T-cell (primary cell): ENCODE results near the gene FLT1. TPM values are rescaled to one million over a fixed set of nuclear protein-coding genes. Genes with fewer than 3 reads are reported as not detected.
A peak's percentile ranks its signal among the peaks of the same experiment; 100 is the strongest.

ENCODE experiments used
- ATAC-seq, 4 experiments: fragments of 200-7000 bp in 3 of 4; fragments of 150-1000 bp in 1 of 4; cut with Tn5 transposase; replicated peaks in 1 of 4; 1 replicate in 3 of 4; 2 replicates in 1 of 4; pipeline ENCODE4 v1.10.0; 2021; ENCODE audit warnings: moderate library complexity in 3 of 4, mild to moderate bottlenecking in 2 of 4, moderate number of reproducible peaks in 1 of 4
- CTCF ChIA-PET, 2 donors: fragments of 300-600 bp; sonication (Branson Sonifier 250); formaldehyde crosslinking; loops; one replicate each; lab custom pipeline; 2022; ENCODE audit warnings: antibody characterized with exemption in 2 of 2; lab: Charles Lee
- POLR2A ChIA-PET, 2 donors: fragments of 300-600 bp; sonication (Branson Sonifier 250); formaldehyde crosslinking; loops; one replicate each; lab custom pipeline; 2022; ENCODE audit warnings: antibody characterized with exemption in 2 of 2; lab: Charles Lee
- DNase-seq, 35 experiments: peaks; one replicate each; pipeline versions ENCODE4 v3.0.0 to v3.0.0-alpha.2; 2013 to 2023
- H3K27ac ChIP-seq: one replicate; pipeline ENCODE4 v1.5.1; 2013; ENCODE audit warnings: low read length
- H3K27me3 ChIP-seq, 2 experiments: replicated peaks in 1 of 2; 1 replicate in 1 of 2; 2 replicates in 1 of 2; pipeline versions ENCODE4 v1.6.1 to v1.7.0; 2013; ENCODE audit warnings: low read length in 1 of 2, mixed read lengths in 1 of 2; ENCODE audit not compliant: control insufficient read depth in 2 of 2, insufficient read depth in 2 of 2; ENCODE audit errors: extremely low read depth in 1 of 2
- H3K36me3 ChIP-seq, 2 donors: 1 replicate in 1 of 2; 2 replicates in 1 of 2; pipeline versions ENCODE4 v1.6.1 to v1.7.0; 2013; ENCODE audit warnings: low read length in 1 of 2; ENCODE audit not compliant: control insufficient read depth in 2 of 2, insufficient read depth in 1 of 2; ENCODE audit errors: extremely low read depth in 1 of 2
- H3K4me1 ChIP-seq, 2 experiments: 1 replicate in 1 of 2; 2 replicates in 1 of 2; pipeline versions ENCODE4 v1.6.1 to v1.7.0; 2013; ENCODE audit warnings: low read length in 2 of 2, mixed read lengths in 1 of 2; ENCODE audit not compliant: insufficient read depth in 2 of 2, control insufficient read depth in 1 of 2; ENCODE audit errors: extremely low read depth in 1 of 2
- H3K4me3 ChIP-seq, 2 donors: 1 replicate in 1 of 2; 2 replicates in 1 of 2; pipeline versions ENCODE4 v1.5.1 to v1.7.0; 2013; ENCODE audit warnings: mild to moderate bottlenecking in 2 of 2, low read length in 1 of 2, moderate library complexity in 1 of 2; ENCODE audit not compliant: control insufficient read depth in 1 of 2; ENCODE audit errors: extremely low read depth in 1 of 2
- H3K9me3 ChIP-seq: 2 replicates; pipeline ENCODE4 v1.7.0; 2013
- H3K27ac Mint-ChIP-seq, 2 donors: one replicate each; pipeline ENCODE4 v1.8.0; 2020 to 2021; ENCODE audit warnings: mild to moderate bottlenecking in 2 of 2, mixed read lengths in 2 of 2
- H3K27me3 Mint-ChIP-seq, 2 donors: one replicate each; pipeline ENCODE4 v1.8.0; 2021 to 2022; ENCODE audit warnings: mixed read lengths in 2 of 2
- H3K36me3 Mint-ChIP-seq: one replicate; pipeline ENCODE4 v1.8.0; 2021; ENCODE audit warnings: mixed read lengths
- H3K4me1 Mint-ChIP-seq, 3 donors: one replicate each; pipeline ENCODE4 v1.8.0; 2020 to 2022; ENCODE audit warnings: mixed read lengths in 3 of 3, mild to moderate bottlenecking in 1 of 3
- H3K4me3 Mint-ChIP-seq, 3 donors: one replicate each; pipeline ENCODE4 v1.8.0; 2020 to 2022; ENCODE audit warnings: mild to moderate bottlenecking in 3 of 3, mixed read lengths in 3 of 3, moderate library complexity in 3 of 3
- H3K9me3 Mint-ChIP-seq, 3 donors: one replicate each; pipeline ENCODE4 v1.8.0; 2020 to 2022; ENCODE audit warnings: mixed read lengths in 3 of 3
- WGBS: methylation state at CpG from one replicate; pipeline ENCODE4 v1.1.5; 2013; ENCODE audit warnings: missing lambda C conversion rate; ENCODE audit not compliant: insufficient coverage; 5-methylcytosine and 5-hydroxymethylcytosine counted together
- total RNA-seq, 35 experiments: library from RNA in 6 of 35; stranded (reverse) in 6 of 35; fragments of 120-200 nt in 1 of 35; gene quantifications; one replicate each; pipeline versions ENCODE4 v1.2.1 to v1.2.4 and lab custom pipeline; 2013 to 2026

FLT1 gene
- total RNA-seq, 5 donors from 2014 or later (not counting 1 experiment from before 2014, with no cell fraction given) = 0.56 to 2.9 (median 1.6) TPM

GRCh38 chr13:28375250-28375930 is 119.5 kb downstream of the FLT1 start:
- H3K9me3 ChIP-seq = no peaks in the 10 kb centered on the region
- no peaks in the 10 kb centered on the region for H3K27me3 ChIP-seq
- ATAC-seq = no peak
- H3K4me1 ChIP-seq = no peaks in the 10 kb centered on the region
- Mint-ChIP-seq H3K4me1 (no peaks in the 10 kb centered on the region), H3K36me3 (no peaks in the 10 kb centered on the region), H3K27me3 (peaks cover 0 to 5% of the 10 kb centered on the region in 2 donors), H3K27ac (no peak overlapping the region), H3K9me3 (no peaks in the 10 kb centered on the region), H3K4me3 (no peak overlapping the region)
- no CpG with 5 or more reads among the region's 5 CpGs for WGBS
- no peak overlapping the region for H3K4me3 ChIP-seq
- CTCF ChIA-PET = interaction anchor here in 1 of 2 donors (0.6 kb wide), 1 partner anchor 39 kb away, joined by 4 read pairs; no protein-coding TSS in a partner anchor
- H3K36me3 ChIP-seq = no peaks in the 10 kb centered on the region
- DNase-seq = no peak
- POLR2A ChIA-PET = no interaction called here
- no peak overlapping the region for H3K27ac ChIP-seq

GRCh38 chr13:28373810-28374209 is 121.1 kb downstream of the FLT1 start:
- Mint-ChIP-seq H3K36me3 (no peaks in the 10 kb centered on the region), H3K27ac (no peak overlapping the region), H3K27me3 (peaks cover 0 to under 1% of the 10 kb centered on the region in 2 donors), H3K9me3 (no peaks in the 10 kb centered on the region), H3K4me3 (no peak overlapping the region), H3K4me1 (no peaks in the 10 kb centered on the region)
- 80% methylated on average over 1 of the region's 3 CpGs for WGBS
- H3K27me3 ChIP-seq = no peaks in the 10 kb centered on the region
- H3K9me3 ChIP-seq = no peaks in the 10 kb centered on the region
- ATAC-seq (no peak), DNase-seq (no peak)
- H3K27ac ChIP-seq = no peak overlapping the region
- ChIA-PET CTCF (interaction anchor here in 1 of 2 donors (0.7 kb wide), 1 partner anchor 142 kb away, joined by 3 read pairs; no protein-coding TSS in a partner anchor), POLR2A (no interaction called here)
- no peaks in the 10 kb centered on the region for H3K4me1 ChIP-seq
- no peaks in the 10 kb centered on the region for H3K36me3 ChIP-seq
- no peak overlapping the region for H3K4me3 ChIP-seq

GRCh38 chr13:28370448-28370847 is 124.5 kb downstream of the FLT1 start:
- ChIA-PET CTCF (no interaction called here), POLR2A (no interaction called here)
- Mint-ChIP-seq H3K4me3 (no peak overlapping the region), H3K36me3 (no peaks in the 10 kb centered on the region), H3K9me3 (no peaks in the 10 kb centered on the region), H3K4me1 (no peaks in the 10 kb centered on the region), H3K27ac (no peak overlapping the region), H3K27me3 (no peaks in the 10 kb centered on the region)
- no peaks in the 10 kb centered on the region for H3K9me3 ChIP-seq
- H3K27me3 ChIP-seq = no peaks in the 10 kb centered on the region
- no peak overlapping the region for H3K27ac ChIP-seq
- no peak for ATAC-seq
- H3K4me1 ChIP-seq = no peaks in the 10 kb centered on the region
- DNase-seq = no peak
- no CpG with 5 or more reads among the region's 4 CpGs for WGBS
- H3K4me3 ChIP-seq = no peak overlapping the region
- no peaks in the 10 kb centered on the region for H3K36me3 ChIP-seq

- DNase-seq (no peak), ATAC-seq (no peak)
- ChIA-PET POLR2A (no interaction called here), CTCF (no interaction called here)
- H3K27me3 ChIP-seq = no peaks in the 10 kb centered on the region
- no peaks in the 10 kb centered on the region for H3K9me3 ChIP-seq
- H3K27me3 Mint-ChIP-seq = no peaks in the 10 kb centered on the region
- H3K4me1 Mint-ChIP-seq = peaks cover 33 to 41% (median 41%) of the 10 kb centered on the region in 3 donors
- H3K36me3 ChIP-seq = peaks cover 0 to 3% of the 10 kb centered on the region in 2 donors
- H3K4me3 ChIP-seq = no peak overlapping the region
- no peaks in the 10 kb centered on the region for H3K36me3 Mint-ChIP-seq
- no peak overlapping the region for H3K27ac ChIP-seq
- H3K4me3 Mint-ChIP-seq = no peak overlapping the region
- peaks cover 0 to 4% (median 0%) of the 10 kb centered on the region in 3 donors for H3K9me3 Mint-ChIP-seq
- WGBS = 84% methylated on average over 2 of the region's 2 CpGs
- H3K27ac Mint-ChIP-seq = peak overlapping the region in 1 of 2 donors; percentile 7
- peaks cover 6 to 12% of the 10 kb centered on the region in 2 experiments for H3K4me1 ChIP-seq
These were observed 136.2 kb downstream of the FLT1 start for GRCh38 chr13:28358708-28359107.

- H3K4me1 Mint-ChIP-seq = peaks cover 35 to 43% (median 41%) of the 10 kb centered on the region in 3 donors
- CTCF ChIA-PET = interaction anchor here in 1 of 2 donors (0.5 kb wide), 1 partner anchor 27 kb away, joined by 4 read pairs; no protein-coding TSS in a partner anchor
These were observed 137.0 kb downstream of the FLT1 start for GRCh38 chr13:28357911-28358433.

GRCh38 chr13:28357247-28357825 is 137.6 kb downstream of the FLT1 start:
- Mint-ChIP-seq H3K27ac (peak overlapping the region in 1 of 2 donors; percentile 11), H3K27me3 (no peaks in the 10 kb centered on the region), H3K4me3 (peak overlapping the region in 1 of 3 donors; percentile 6), H3K9me3 (peaks cover 0 to 4% (median 0%) of the 10 kb centered on the region in 3 donors), H3K4me1 (peaks cover 37 to 43% (median 41%) of the 10 kb centered on the region in 3 donors), H3K36me3 (no peaks in the 10 kb centered on the region)
- WGBS = 93% methylated on average over 4 of the region's 8 CpGs
- CTCF ChIA-PET = no interaction called here
- ATAC-seq (no peak), DNase-seq (no peak)
- Histone ChIP-seq H3K4me1 (peaks cover 6 to 15% of the 10 kb centered on the region in 2 experiments), H3K9me3 (no peaks in the 10 kb centered on the region), H3K27me3 (peaks cover 0 to 2% of the 10 kb centered on the region in 2 experiments), H3K36me3 (peaks cover 0 to 3% of the 10 kb centered on the region in 2 donors), H3K4me3 (no peak overlapping the region), H3K27ac (no peak overlapping the region)
- POLR2A ChIA-PET = no interaction called here

More at GRCh38 chr13:28357911-28358433, 137.0 kb downstream of the FLT1 start:
- DNase-seq (no peak), ATAC-seq (peak in 1 of 4 experiments; percentile 31)
- no peaks in the 10 kb centered on the region for H3K27me3 Mint-ChIP-seq
- Histone ChIP-seq H3K4me3 (no peak overlapping the region), H3K27ac (no peak overlapping the region), H3K4me1 (peaks cover 6 to 15% of the 10 kb centered on the region in 2 experiments), H3K9me3 (no peaks in the 10 kb centered on the region), H3K36me3 (peaks cover 0 to 3% of the 10 kb centered on the region in 2 donors), H3K27me3 (peaks cover 0 to 2% of the 10 kb centered on the region in 2 experiments)
- no CpG with 5 or more reads among the region's 4 CpGs for WGBS
- POLR2A ChIA-PET = no interaction called here
- H3K9me3 Mint-ChIP-seq = peaks cover 0 to 4% (median 0%) of the 10 kb centered on the region in 3 donors
- H3K27ac Mint-ChIP-seq = peak overlapping the region; percentile 19 to 66
- peak overlapping the region in 1 of 3 donors; percentile 6 for H3K4me3 Mint-ChIP-seq
- no peaks in the 10 kb centered on the region for H3K36me3 Mint-ChIP-seq
